ENCODE data around the gene PDCD2L.

PDCD2L gene

GRCh38 chr19:34431681-34432402 is 27.6 kb downstream of the PDCD2L start:
- no peaks in the 10 kb centered on the region for H3K9me3 ChIP-seq (ENCODE audit: control insufficient read depth, low read length)
- no peak overlapping the region for H4K8ac ChIP-seq (ENCODE audit: low read length)
- peaks cover 8% of the 10 kb centered on the region for H3K4me1 ChIP-seq (ENCODE audit: control insufficient read depth, insufficient read depth, low read depth, low read length)
- H3K79me1 ChIP-seq (replicated peaks; ENCODE audit: low read length, poor library complexity, severe bottlenecking): peaks cover 7% of the 10 kb centered on the region
- H3K36me3 ChIP-seq (ENCODE audit: control insufficient read depth in 1 of 2, insufficient read depth in 2 of 2, low read depth in 1 of 2, low read length in 2 of 2): peaks cover 25 to 38% of the 10 kb centered on the region in 2 experiments
- no peak overlapping the region for H3K4me2 ChIP-seq (ENCODE audit: low read length, poor library complexity, severe bottlenecking)
- H2BK120ac ChIP-seq (ENCODE audit: low read depth, low read length): no peak overlapping the region
- H3K4ac ChIP-seq (ENCODE audit: low read depth in 1 of 2, low read length in 2 of 2): no peak overlapping the region
- no peak overlapping the region for H3K14ac ChIP-seq (ENCODE audit: low read length in 2 of 2)
- no peak overlapping the region for H3K27ac ChIP-seq (ENCODE audit: low read length, poor library complexity, severe bottlenecking)
- no peak overlapping the region for H2BK5ac ChIP-seq (ENCODE audit: low read depth, low read length, poor library complexity, severe bottlenecking)
- H3K23ac ChIP-seq (ENCODE audit: low read length in 2 of 2): no peak overlapping the region
- no peak overlapping the region for H3K4me3 ChIP-seq (ENCODE audit: insufficient read depth in 1 of 2, low read depth in 1 of 2, low read length in 2 of 2)
- H3K18ac ChIP-seq (ENCODE audit: low read depth in 1 of 2, low read length in 2 of 2): no peak overlapping the region
- H2AFZ ChIP-seq (ENCODE audit: low read depth, low read length): no peak overlapping the region
- H3K9ac ChIP-seq (ENCODE audit: low read length): peak overlapping the region; percentile 98
- no CpG with 5 or more reads among the region's 2 CpGs for WGBS
- H2AK5ac ChIP-seq (ENCODE audit: low read length, severe bottlenecking): no peak overlapping the region
- H2BK12ac ChIP-seq (ENCODE audit: low read length in 2 of 2): no peak overlapping the region
- peak; percentile 52 for DNase-seq
- no peak overlapping the region for H4K91ac ChIP-seq (ENCODE audit: low read length)
- H3K27me3 ChIP-seq (ENCODE audit: control insufficient read depth in 1 of 2, insufficient read depth in 1 of 2, low read length in 2 of 2): no peaks in the 10 kb centered on the region
- H2BK15ac ChIP-seq (ENCODE audit: low read depth, poor library complexity, severe bottlenecking): no peak overlapping the region

- peak; percentile 52 for DNase-seq
- WGBS: 86% methylated on average over 5 of the region's 5 CpGs
- H2AK5ac ChIP-seq (ENCODE audit: low read length, severe bottlenecking): no peak overlapping the region
- peak overlapping the region; percentile 98 for H3K9ac ChIP-seq (ENCODE audit: low read length)
- no peak overlapping the region for H2BK15ac ChIP-seq (ENCODE audit: low read depth, poor library complexity, severe bottlenecking)
- no peaks in the 10 kb centered on the region for H3K9me3 ChIP-seq (ENCODE audit: control insufficient read depth, low read length)
- no peak overlapping the region for H3K18ac ChIP-seq (ENCODE audit: low read depth in 1 of 2, low read length in 2 of 2)
- H3K79me1 ChIP-seq (replicated peaks; ENCODE audit: low read length, poor library complexity, severe bottlenecking): peaks cover 8% of the 10 kb centered on the region
- no peaks in the 10 kb centered on the region for H3K27me3 ChIP-seq (ENCODE audit: control insufficient read depth in 1 of 2, insufficient read depth in 1 of 2, low read length in 2 of 2)
- H2AFZ ChIP-seq (ENCODE audit: low read depth, low read length): no peak overlapping the region
- no peak overlapping the region for H4K91ac ChIP-seq (ENCODE audit: low read length)
- no peak overlapping the region for H3K4me3 ChIP-seq (ENCODE audit: insufficient read depth in 1 of 2, low read depth in 1 of 2, low read length in 2 of 2)
- peaks cover 8% of the 10 kb centered on the region for H3K4me1 ChIP-seq (ENCODE audit: control insufficient read depth, insufficient read depth, low read depth, low read length)
- H3K4me2 ChIP-seq (ENCODE audit: low read length, poor library complexity, severe bottlenecking): no peak overlapping the region
- H4K8ac ChIP-seq (ENCODE audit: low read length): no peak overlapping the region
- no peak overlapping the region for H3K4ac ChIP-seq (ENCODE audit: low read depth in 1 of 2, low read length in 2 of 2)
- no peak overlapping the region for H3K23ac ChIP-seq (ENCODE audit: low read length in 2 of 2)
- no peak overlapping the region for H3K14ac ChIP-seq (ENCODE audit: low read length in 2 of 2)
- H3K36me3 ChIP-seq (ENCODE audit: control insufficient read depth in 1 of 2, insufficient read depth in 2 of 2, low read depth in 1 of 2, low read length in 2 of 2): peaks cover 34 to 48% of the 10 kb centered on the region in 2 experiments
- no peak overlapping the region for H2BK12ac ChIP-seq (ENCODE audit: low read length in 2 of 2)
- H2BK5ac ChIP-seq (ENCODE audit: low read depth, low read length, poor library complexity, severe bottlenecking): no peak overlapping the region
- H2BK120ac ChIP-seq (ENCODE audit: low read depth, low read length): no peak overlapping the region
- H3K27ac ChIP-seq (ENCODE audit: low read length, poor library complexity, severe bottlenecking): no peak overlapping the region
Observed at GRCh38 chr19:34432797-34433196, 28.6 kb downstream of the PDCD2L start.

- no peak overlapping the region for H4K91ac ChIP-seq (ENCODE audit: low read length)
- no peak overlapping the region for H3K27ac ChIP-seq (ENCODE audit: low read length, poor library complexity, severe bottlenecking)
- H3K4ac ChIP-seq (ENCODE audit: low read depth in 1 of 2, low read length in 2 of 2): no peak overlapping the region
- no peak overlapping the region for H3K4me3 ChIP-seq (ENCODE audit: insufficient read depth in 1 of 2, low read depth in 1 of 2, low read length in 2 of 2)
- H3K18ac ChIP-seq (ENCODE audit: low read depth in 1 of 2, low read length in 2 of 2): no peak overlapping the region
- H4K8ac ChIP-seq (ENCODE audit: low read length): no peak overlapping the region
- H3K14ac ChIP-seq (ENCODE audit: low read length in 2 of 2): no peak overlapping the region
- no peaks in the 10 kb centered on the region for H3K9me3 ChIP-seq (ENCODE audit: control insufficient read depth, low read length)
- no peak overlapping the region for H2BK15ac ChIP-seq (ENCODE audit: low read depth, poor library complexity, severe bottlenecking)
- no peaks in the 10 kb centered on the region for H3K27me3 ChIP-seq (ENCODE audit: control insufficient read depth in 1 of 2, insufficient read depth in 1 of 2, low read length in 2 of 2)
- no peak overlapping the region for H2BK120ac ChIP-seq (ENCODE audit: low read depth, low read length)
- peaks cover 12% of the 10 kb centered on the region for H3K79me1 ChIP-seq (replicated peaks; ENCODE audit: low read length, poor library complexity, severe bottlenecking)
- no peak overlapping the region for H3K4me2 ChIP-seq (ENCODE audit: low read length, poor library complexity, severe bottlenecking)
- H2AFZ ChIP-seq (ENCODE audit: low read depth, low read length): no peak overlapping the region
- H2AK5ac ChIP-seq (ENCODE audit: low read length, severe bottlenecking): no peak overlapping the region
- no peak overlapping the region for H3K9ac ChIP-seq (ENCODE audit: low read length)
- no peak for DNase-seq
- peaks cover 2% of the 10 kb centered on the region for H3K4me1 ChIP-seq (ENCODE audit: control insufficient read depth, insufficient read depth, low read depth, low read length)
- no peak overlapping the region for H2BK5ac ChIP-seq (ENCODE audit: low read depth, low read length, poor library complexity, severe bottlenecking)
- 97% methylated on average over 2 of the region's 3 CpGs for WGBS
- no peak overlapping the region for H3K23ac ChIP-seq (ENCODE audit: low read length in 2 of 2)
- peaks cover 50 to 76% of the 10 kb centered on the region in 2 experiments for H3K36me3 ChIP-seq (ENCODE audit: control insufficient read depth in 1 of 2, insufficient read depth in 2 of 2, low read depth in 1 of 2, low read length in 2 of 2)
- H2BK12ac ChIP-seq (ENCODE audit: low read length in 2 of 2): no peak overlapping the region
Observed at GRCh38 chr19:34436716-34437115, 32.5 kb downstream of the PDCD2L start.

GRCh38 chr19:34448191-34448590 is 44.0 kb downstream of the PDCD2L start:
- H3K14ac ChIP-seq (ENCODE audit: low read length in 2 of 2): no peak overlapping the region
- H3K23ac ChIP-seq (ENCODE audit: low read length in 2 of 2): no peak overlapping the region
- no peak overlapping the region for H3K27ac ChIP-seq (ENCODE audit: low read length, poor library complexity, severe bottlenecking)
- H3K4ac ChIP-seq (ENCODE audit: low read depth in 1 of 2, low read length in 2 of 2): no peak overlapping the region
- no peak overlapping the region for H4K8ac ChIP-seq (ENCODE audit: low read length)
- no peaks in the 10 kb centered on the region for H3K27me3 ChIP-seq (ENCODE audit: control insufficient read depth in 1 of 2, insufficient read depth in 1 of 2, low read length in 2 of 2)
- H3K18ac ChIP-seq (ENCODE audit: low read depth in 1 of 2, low read length in 2 of 2): no peak overlapping the region
- no peak overlapping the region for H2BK120ac ChIP-seq (ENCODE audit: low read depth, low read length)
- H3K4me3 ChIP-seq (ENCODE audit: insufficient read depth in 1 of 2, low read depth in 1 of 2, low read length in 2 of 2): no peak overlapping the region
- no peak overlapping the region for H2BK12ac ChIP-seq (ENCODE audit: low read length in 2 of 2)
- no peak for DNase-seq
- no peaks in the 10 kb centered on the region for H3K9me3 ChIP-seq (ENCODE audit: control insufficient read depth, low read length)
- peaks cover 24 to 98% of the 10 kb centered on the region in 2 experiments for H3K36me3 ChIP-seq (ENCODE audit: control insufficient read depth in 1 of 2, insufficient read depth in 2 of 2, low read depth in 1 of 2, low read length in 2 of 2)
- H2BK5ac ChIP-seq (ENCODE audit: low read depth, low read length, poor library complexity, severe bottlenecking): no peak overlapping the region
- no peak overlapping the region for H2AK5ac ChIP-seq (ENCODE audit: low read length, severe bottlenecking)
- H3K9ac ChIP-seq (ENCODE audit: low read length): no peak overlapping the region
- H2AFZ ChIP-seq (ENCODE audit: low read depth, low read length): no peak overlapping the region
- 99% methylated on average over 3 of the region's 3 CpGs for WGBS
- no peak overlapping the region for H3K4me2 ChIP-seq (ENCODE audit: low read length, poor library complexity, severe bottlenecking)
- no peak overlapping the region for H4K91ac ChIP-seq (ENCODE audit: low read length)
- H2BK15ac ChIP-seq (ENCODE audit: low read depth, poor library complexity, severe bottlenecking): no peak overlapping the region
- H3K4me1 ChIP-seq (ENCODE audit: control insufficient read depth, insufficient read depth, low read depth, low read length): no peaks in the 10 kb centered on the region
- H3K79me1 ChIP-seq (replicated peaks; ENCODE audit: low read length, poor library complexity, severe bottlenecking): peaks cover 18% of the 10 kb centered on the region
